Glomerular visceral epithelial cell (primary cell): Measurements from ENCODE around the gene TNNT3.
"Not testable (repeated sequence)": the region's sequence is repeated elsewhere in the genome, so short reads cannot be mapped to it uniquely, and the experiment has no call there.

Source experiments
- DNase-seq: peaks from one replicate; pipeline ENCODE4 v3.0.0-alpha.2; 2016; ENCODE audit errors: extremely low spot score

TNNT3 gene

GRCh38 chr11:1881442-1882264 is 37.9 kb upstream of the TNNT3 start:
- no peak for DNase-seq

- peak; percentile 59 for DNase-seq
Observed at GRCh38 chr11:1882265-1883238, 37.0 kb upstream of the TNNT3 start.

- DNase-seq, result no peak
Observed at GRCh38 chr11:1883346-1884302, 35.9 kb upstream of the TNNT3 start.

- no peak for DNase-seq
Observed at GRCh38 chr11:1884303-1884700, 35.2 kb upstream of the TNNT3 start.

- not testable (repeated sequence) for DNase-seq
Observed at GRCh38 chr11:1886551-1886950, 33.0 kb upstream of the TNNT3 start.

- DNase-seq, result no peak
Observed at GRCh38 chr11:1887451-1888346, 31.8 kb upstream of the TNNT3 start.

GRCh38 chr11:1888347-1888753 is 31.2 kb upstream of the TNNT3 start:
- no peak for DNase-seq

GRCh38 chr11:1888811-1889210 is 30.7 kb upstream of the TNNT3 start:
- no peak for DNase-seq

- no peak for DNase-seq
Observed at GRCh38 chr11:1889224-1889930, 30.1 kb upstream of the TNNT3 start.

- no peak for DNase-seq
Observed at GRCh38 chr11:1889941-1890855, 29.3 kb upstream of the TNNT3 start.

GRCh38 chr11:1890856-1891830 is 28.4 kb upstream of the TNNT3 start:
- DNase-seq, result no peak

GRCh38 chr11:1891831-1892115 is 27.7 kb upstream of the TNNT3 start, which contains the start of gene PRR33:
TSS of gene PRR33 (minus strand) at chr11:1891895. CDS start at chr11:1890584, 1,311 bp downstream.
- no peak for DNase-seq

GRCh38 chr11:1892116-1892515 is 27.4 kb upstream of the TNNT3 start:
- DNase-seq, result no peak

GRCh38 chr11:1892558-1892957 is 26.9 kb upstream of the TNNT3 start:
- no peak for DNase-seq

GRCh38 chr11:1893581-1894359 is 25.7 kb upstream of the TNNT3 start:
- DNase-seq, result no peak

GRCh38 chr11:1894759-1895158 is 24.7 kb upstream of the TNNT3 start:
- no peak for DNase-seq

- no peak for DNase-seq
Observed at GRCh38 chr11:1896468-1896867, 23.0 kb upstream of the TNNT3 start.
